ENCODE data around the gene FAM200A. TPM values are rescaled to one million over a fixed set of nuclear protein-coding genes. Genes with fewer than 3 reads are reported as not detected.

The FAM200A gene
- total RNA-seq, 1 donor from 2014 or later: 6.2 TPM

DNA sequence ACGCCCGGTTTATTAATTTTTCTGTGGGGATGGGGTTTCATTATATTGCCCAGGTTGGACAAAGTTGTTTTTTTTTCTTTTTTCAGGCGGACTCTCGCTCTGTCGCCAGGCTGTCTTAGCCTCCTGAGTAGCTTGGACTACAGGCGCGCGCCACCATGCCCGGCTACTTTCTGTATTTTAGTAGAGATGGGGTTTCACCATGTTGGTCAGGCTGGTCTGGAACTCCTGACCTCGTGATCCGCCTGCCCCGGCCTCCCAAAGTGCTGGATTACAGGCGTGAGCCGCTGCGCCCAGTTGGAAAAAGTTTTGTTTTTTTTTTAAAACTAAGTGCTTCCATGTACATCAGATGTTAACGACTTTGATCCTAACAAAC is 51.3 kb downstream of the FAM200A start:
- DNase-seq (ENCODE audit: low read depth): no peak
- no peak for TF ChIP-seq CTCF (conservative IDR thresholded peaks at IDR 0.05; ENCODE audit: low read depth, low read length)
- H3K4me3 ChIP-seq (ENCODE audit: low read depth, low read length): peak overlapping the region; percentile 100

GRCh38 chr7:99499721-99500636 is 51.9 kb downstream of the FAM200A start, which contains the start of gene ZNF394:
Gene ZNF394, minus strand, starts transcription at chr7:99500281. Its CDS starts 188 bp downstream, at chr7:99500093.
- DNase-seq (ENCODE audit: low read depth): peak; percentile 53
- TF ChIP-seq CTCF (conservative IDR thresholded peaks at IDR 0.05; ENCODE audit: low read depth, low read length): peak; percentile 13
- H3K4me3 ChIP-seq (ENCODE audit: low read depth, low read length): peak within 1 kb of the TSS; percentile 100

GRCh38 chr7:99499371-99499720 is 52.6 kb downstream of the FAM200A start:
- no peak for TF ChIP-seq CTCF (conservative IDR thresholded peaks at IDR 0.05; ENCODE audit: low read depth, low read length)
- peak overlapping the region; percentile 100 for H3K4me3 ChIP-seq (ENCODE audit: low read depth, low read length)
- no peak for DNase-seq (ENCODE audit: low read depth)

DNA sequence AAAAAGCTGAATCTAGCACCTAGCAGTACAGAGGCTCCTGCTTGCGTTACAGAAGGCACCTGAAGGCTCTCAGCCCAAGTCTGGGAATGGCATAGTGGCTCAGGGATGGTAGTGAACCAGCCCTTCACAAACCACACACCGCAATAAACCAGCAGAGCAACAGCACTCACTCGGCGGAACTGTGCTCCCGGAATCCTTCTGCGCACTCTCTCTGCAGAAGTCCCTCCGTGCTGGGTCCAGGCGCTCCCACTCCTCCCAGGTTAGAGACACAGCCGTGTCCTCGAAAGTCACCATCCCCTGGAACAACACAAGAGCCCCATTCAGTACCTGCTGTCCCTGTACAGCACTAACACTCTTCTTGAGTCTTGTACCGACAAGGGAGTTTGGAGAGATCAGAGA is 53.4 kb downstream of the FAM200A start:
- no peak for TF ChIP-seq CTCF (conservative IDR thresholded peaks at IDR 0.05; ENCODE audit: low read depth, low read length)
- DNase-seq (ENCODE audit: low read depth): no peak
- peak overlapping the region; percentile 100 for H3K4me3 ChIP-seq (ENCODE audit: low read depth, low read length)

DNA sequence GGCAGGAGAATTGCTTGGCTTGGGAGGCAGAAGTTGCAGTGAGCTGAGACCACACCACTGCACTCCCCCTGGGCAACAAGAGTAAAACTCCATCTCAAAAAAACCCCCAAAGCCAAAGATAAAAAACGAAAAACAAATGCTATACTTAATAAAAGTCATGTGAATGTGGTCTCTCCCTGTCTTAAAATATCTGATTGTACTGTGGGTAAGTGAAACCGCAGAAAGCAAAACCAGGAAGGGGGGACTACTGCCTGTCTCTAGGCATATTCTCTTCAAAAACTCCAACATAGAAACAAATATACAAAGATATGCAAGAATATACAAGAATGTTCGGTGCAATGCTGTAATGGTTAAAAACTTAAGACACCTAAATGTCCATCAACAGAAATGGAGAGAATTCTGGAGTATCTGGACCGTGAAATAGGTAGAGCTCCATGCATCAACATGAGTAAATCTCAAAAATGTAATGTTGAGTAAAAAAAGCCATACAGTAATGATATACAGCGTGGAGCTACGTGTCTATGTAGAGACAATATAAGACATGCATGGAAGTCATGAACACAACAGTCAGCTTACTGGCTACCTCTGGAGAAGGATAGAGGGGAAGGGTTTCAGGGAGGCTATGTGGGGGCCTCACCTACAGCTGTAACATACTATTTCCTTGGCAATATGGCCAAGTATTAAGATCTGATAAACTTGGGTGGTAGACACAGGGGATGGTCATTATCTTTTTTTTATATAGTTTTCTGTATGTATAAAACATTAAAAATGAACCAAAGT is 54.0 kb downstream of the FAM200A start:
- TF ChIP-seq CTCF (conservative IDR thresholded peaks at IDR 0.05; ENCODE audit: low read depth, low read length): no peak
- DNase-seq (ENCODE audit: low read depth): no peak
- H3K4me3 ChIP-seq (ENCODE audit: low read depth, low read length): peak overlapping the region; percentile 100

Other genes with a start within 250 kb of the FAM200A start
- 198 and 233 TPM in 2 replicates for gene ARPC1A, start 226.2 kb downstream of the FAM200A start, total RNA-seq
- 378 and 509 TPM in 2 replicates for gene ARPC1B, start 177.4 kb downstream of the FAM200A start, total RNA-seq
- 123 and 159 TPM in 2 replicates for gene PDAP1, start 143.5 kb downstream of the FAM200A start, total RNA-seq
- 134 and 136 TPM in 2 replicates for gene BUD31, start 143.1 kb downstream of the FAM200A start, total RNA-seq
- gene PTCD1, start 113.3 kb downstream of the FAM200A start, total RNA-seq: 4.0 and 7.2 TPM in 2 replicates
- 15.8 and 43.1 TPM in 2 replicates for gene CPSF4, start 113.2 kb downstream of the FAM200A start, total RNA-seq
- 1,313 and 2,133 TPM in 2 replicates for gene ATP5MF, start 85.9 kb downstream of the FAM200A start, total RNA-seq
- 10.7 and 11.6 TPM in 2 replicates for gene ZNF789, start 79.2 kb downstream of the FAM200A start, total RNA-seq
- gene ZNF394, start 51.8 kb downstream of the FAM200A start, total RNA-seq: 14.7 and 15.7 TPM in 2 replicates
- gene ZKSCAN5, start 47.5 kb downstream of the FAM200A start, total RNA-seq: 7.7 and 8.2 TPM in 2 replicates
- gene ZNF655, start 6.5 kb upstream of the FAM200A start, total RNA-seq: 31.5 and 53.8 TPM in 2 replicates
- 0.17 and 0.43 TPM in 2 replicates for gene TMEM225B, start 46.2 kb upstream of the FAM200A start, total RNA-seq
- 7.4 and 11.0 TPM in 2 replicates for gene ZSCAN25, start 64.8 kb upstream of the FAM200A start, total RNA-seq
- gene CYP3A5, start 127.9 kb upstream of the FAM200A start, total RNA-seq: 0.75 TPM in 1 of 2 replicates, not detected in the other
- gene CYP3A7, start 183.1 kb upstream of the FAM200A start, total RNA-seq: 0.12 TPM in 1 of 2 replicates, not detected in the other
- not detected in 2 replicates for gene CYP3A4, start 232.1 kb upstream of the FAM200A start, total RNA-seq

All from epithelial cell of proximal tubule (primary cell).